ENCODE measurements around the gene CFL1.

CFL1 gene

DNA sequence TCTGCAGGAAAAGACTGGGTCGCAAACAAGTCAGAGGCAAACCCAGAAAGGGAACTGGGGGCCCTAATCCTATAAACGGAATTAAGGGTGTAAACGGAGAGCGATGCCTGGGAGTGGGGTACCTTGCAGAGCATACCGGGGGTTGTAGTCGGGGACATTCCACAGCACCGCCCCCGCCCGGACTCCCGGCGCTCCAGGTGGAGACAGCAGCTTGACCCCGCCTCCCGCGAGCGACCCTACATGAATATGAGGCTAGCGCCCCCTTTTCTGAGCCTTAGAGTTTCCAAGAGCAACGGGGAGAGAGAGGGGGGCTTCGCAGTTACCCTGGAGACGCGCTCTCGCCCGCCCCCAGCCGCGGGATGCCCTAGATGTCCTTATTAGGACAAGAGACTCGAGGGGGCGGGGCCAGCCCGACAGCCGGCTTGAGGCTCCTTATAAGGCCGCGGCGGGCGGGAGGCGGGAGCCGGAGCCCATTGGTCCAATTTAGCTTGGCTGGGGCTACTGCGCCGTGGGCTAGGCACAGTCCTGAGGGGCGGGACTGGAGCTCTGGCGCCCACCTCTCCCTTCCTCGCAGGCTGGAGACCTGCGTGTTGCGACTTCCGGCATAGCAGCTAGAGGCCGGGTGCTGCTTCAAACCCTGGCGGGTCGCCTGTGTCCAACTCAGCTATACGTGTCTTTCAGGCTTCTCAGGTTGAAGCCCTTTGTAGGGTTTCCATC is 1.3 kb upstream of the CFL1 start:
- DNase-seq (ENCODE audit: low read depth): peak; percentile 92

DNA sequence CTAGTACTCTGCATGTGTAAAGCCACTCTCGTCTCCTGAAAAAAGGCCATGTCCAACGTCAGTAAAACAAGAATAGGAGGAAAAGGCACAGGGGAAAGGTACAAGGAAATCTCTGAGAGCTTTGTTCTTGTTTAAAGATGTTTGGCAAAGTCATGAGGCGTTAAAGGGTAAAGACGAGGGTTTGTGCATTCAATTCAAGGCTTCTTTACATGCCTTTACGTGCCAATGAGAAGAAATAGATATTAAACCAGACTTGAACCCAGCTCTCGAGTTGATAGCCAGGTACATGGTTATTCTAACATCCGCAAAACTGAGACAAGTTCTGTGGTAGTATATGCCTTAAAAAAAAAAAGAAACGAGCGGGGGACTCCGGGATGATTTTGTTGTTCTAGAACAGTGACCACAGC is 704 bp upstream of the CFL1 start:
- DNase-seq (ENCODE audit: low read depth): no peak
- H3K4me3 ChIP-seq (ENCODE audit: low read length): peak overlapping the region; percentile 58
- TF ChIP-seq, protein P1, sequence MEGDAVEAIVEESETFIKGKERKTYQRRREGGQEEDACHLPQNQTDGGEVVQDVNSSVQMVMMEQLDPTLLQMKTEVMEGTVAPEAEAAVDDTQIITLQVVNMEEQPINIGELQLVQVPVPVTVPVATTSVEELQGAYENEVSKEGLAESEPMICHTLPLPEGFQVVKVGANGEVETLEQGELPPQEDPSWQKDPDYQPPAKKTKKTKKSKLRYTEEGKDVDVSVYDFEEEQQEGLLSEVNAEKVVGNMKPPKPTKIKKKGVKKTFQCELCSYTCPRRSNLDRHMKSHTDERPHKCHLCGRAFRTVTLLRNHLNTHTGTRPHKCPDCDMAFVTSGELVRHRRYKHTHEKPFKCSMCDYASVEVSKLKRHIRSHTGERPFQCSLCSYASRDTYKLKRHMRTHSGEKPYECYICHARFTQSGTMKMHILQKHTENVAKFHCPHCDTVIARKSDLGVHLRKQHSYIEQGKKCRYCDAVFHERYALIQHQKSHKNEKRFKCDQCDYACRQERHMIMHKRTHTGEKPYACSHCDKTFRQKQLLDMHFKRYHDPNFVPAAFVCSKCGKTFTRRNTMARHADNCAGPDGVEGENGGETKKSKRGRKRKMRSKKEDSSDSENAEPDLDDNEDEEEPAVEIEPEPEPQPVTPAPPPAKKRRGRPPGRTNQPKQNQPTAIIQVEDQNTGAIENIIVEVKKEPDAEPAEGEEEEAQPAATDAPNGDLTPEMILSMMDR (conservative IDR thresholded peaks at IDR 0.05; ENCODE audit: low read depth, low read length): no peak

More for the DNA sequence above, 1.3 kb upstream of the CFL1 start:
- TF ChIP-seq, protein P1 (conservative IDR thresholded peaks at IDR 0.05; ENCODE audit: low read depth, low read length): peak; percentile 3
- H3K4me3 ChIP-seq (ENCODE audit: low read length): peak overlapping the region; percentile 90

- TF ChIP-seq, protein P1 (conservative IDR thresholded peaks at IDR 0.05; ENCODE audit: low read depth, low read length): no peak
- no peak for DNase-seq (ENCODE audit: low read depth)
- peak overlapping the region; percentile 96 for H3K4me3 ChIP-seq (ENCODE audit: low read length)
Measured at GRCh38 chr11:65857500-65857852, 504 bp downstream of the CFL1 start.

- H3K4me3 ChIP-seq (ENCODE audit: low read length): peak overlapping the region; percentile 96
- no peak for DNase-seq (ENCODE audit: low read depth)
- TF ChIP-seq, protein P1 (conservative IDR thresholded peaks at IDR 0.05; ENCODE audit: low read depth, low read length): no peak
Measured at GRCh38 chr11:65856689-65857499, 1.1 kb downstream of the CFL1 start.

GRCh38 chr11:65855927-65856363 is 2.0 kb downstream of the CFL1 start:
- peak overlapping the region; percentile 96 for H3K4me3 ChIP-seq (ENCODE audit: low read length)
- no peak for DNase-seq (ENCODE audit: low read depth)
- TF ChIP-seq, protein P1 (conservative IDR thresholded peaks at IDR 0.05; ENCODE audit: low read depth, low read length): no peak

GRCh38 chr11:65854852-65855837 is 2.8 kb downstream of the CFL1 start:
- TF ChIP-seq, protein P1 (conservative IDR thresholded peaks at IDR 0.05; ENCODE audit: low read depth, low read length): no peak
- no peak for DNase-seq (ENCODE audit: low read depth)
- H3K4me3 ChIP-seq (ENCODE audit: low read length): no peak overlapping the region

All from retinal pigment epithelial cell (primary cell).